EL (cell line): ENCODE results near the gene ZNF2.

Source experiments
- DNase-seq: peaks from one replicate; pipeline ENCODE4 v3.0.0-alpha.2; 2016

ZNF2 gene

GRCh38 chr2:95207111-95207961, 41.7 kb downstream of the ZNF2 start, which contains the start of gene ZNF892:
Gene ZNF892 (plus strand): TSS chr2:95207521. CDS start chr2:95207816, 295 bp downstream.
- DNase-seq = peak; percentile 90

DNA sequence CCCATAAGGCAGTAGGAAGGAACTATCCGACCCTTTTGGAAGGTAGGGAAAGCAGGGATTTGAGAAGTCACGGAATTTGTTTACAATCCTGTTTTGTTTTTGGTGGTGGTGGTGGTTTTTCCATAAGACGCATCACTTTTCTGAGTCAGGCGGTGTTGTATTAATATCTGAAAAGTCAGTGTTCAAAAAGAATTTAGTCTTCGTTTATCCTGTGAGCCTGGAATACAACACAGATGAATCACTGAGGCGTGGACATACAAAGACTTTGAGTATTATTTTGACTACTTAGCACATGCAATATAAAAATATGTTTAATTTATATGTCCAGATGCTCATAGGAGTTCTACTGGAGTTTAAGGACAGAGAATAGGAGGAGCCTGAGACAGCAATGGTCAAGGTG, 42.5 kb downstream of the ZNF2 start:
- DNase-seq = peak; percentile 35

DNA sequence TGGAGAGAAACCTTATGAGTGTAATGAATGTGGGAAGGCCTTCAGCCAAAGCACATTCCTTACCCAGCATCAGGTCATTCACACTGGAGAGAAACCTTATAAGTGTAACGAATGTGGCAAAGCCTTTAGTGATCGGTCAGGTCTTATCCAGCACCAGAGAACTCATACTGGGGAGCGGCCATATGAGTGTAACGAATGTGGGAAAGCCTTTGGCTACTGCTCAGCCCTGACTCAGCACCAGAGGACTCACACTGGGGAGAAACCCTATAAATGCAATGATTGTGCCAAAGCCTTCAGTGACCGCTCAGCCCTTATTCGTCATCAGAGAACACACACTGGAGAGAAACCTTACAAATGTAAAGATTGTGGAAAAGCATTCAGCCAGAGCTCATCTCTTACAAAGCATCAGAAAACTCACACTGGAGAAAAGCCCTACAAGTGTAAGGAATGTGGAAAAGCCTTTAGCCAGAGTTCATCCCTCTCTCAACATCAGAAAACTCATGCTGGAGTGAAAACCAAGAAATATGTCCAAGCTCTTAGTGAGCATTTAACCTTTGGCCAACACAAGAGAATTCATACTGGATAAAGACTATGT, 49.5 kb downstream of the ZNF2 start:
- DNase-seq = no peak

- DNase-seq = no peak
Observed at GRCh38 chr2:95220449-95220848, 54.8 kb downstream of the ZNF2 start.

DNA sequence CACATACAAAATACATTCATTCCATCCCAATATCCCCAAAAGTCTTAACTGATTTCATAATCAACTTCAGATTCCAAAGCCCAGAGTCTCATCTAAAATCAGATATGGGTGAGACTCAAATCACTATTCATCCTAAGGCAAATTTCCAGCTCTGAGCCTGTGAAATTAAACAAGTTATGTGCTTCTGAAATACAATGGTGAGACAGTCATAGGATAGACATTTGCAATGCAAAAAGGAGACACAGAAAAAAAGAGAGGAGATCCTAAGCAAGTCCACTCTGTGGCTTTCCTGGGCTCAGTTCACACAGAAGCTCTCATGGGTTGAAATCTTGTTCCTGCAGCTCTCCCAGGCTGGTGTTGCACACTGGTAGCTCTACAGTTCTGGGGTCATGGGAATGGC, 60.0 kb downstream of the ZNF2 start:
- no peak for DNase-seq

GRCh38 chr2:95231723-95232122, 66.1 kb downstream of the ZNF2 start:
- peak; percentile 88 for DNase-seq

DNA sequence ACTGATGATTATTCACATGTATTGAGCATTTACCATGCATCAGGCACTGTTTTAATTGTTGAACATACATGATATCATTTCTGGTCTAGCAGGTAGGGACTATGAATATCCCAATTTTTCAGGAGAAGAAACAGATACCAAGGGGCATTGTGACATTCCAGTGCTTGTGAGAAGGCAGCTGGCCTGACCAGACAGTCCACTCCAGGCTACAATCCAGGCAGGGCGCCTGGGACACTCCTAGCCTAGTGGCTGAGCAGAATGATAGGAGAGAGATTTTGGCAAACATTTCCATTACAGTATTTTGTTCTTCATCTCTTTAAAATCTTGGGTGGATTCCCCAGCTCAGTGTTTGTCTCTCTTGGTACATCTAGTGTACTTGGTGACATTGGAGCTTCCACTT, 66.6 kb downstream of the ZNF2 start:
- no peak for DNase-seq
